HEK293 (cell line): ENCODE data around the gene SBK1.

Experiments
- CTCF ChIA-PET: fragments of 350-600 bp; formaldehyde crosslinking; extraction: SDS; loops from one replicate; lab custom pipeline; 2021; ENCODE audit warnings: antibody characterized with exemption; lab: Yijun Ruan, JAX
- POLR2A ChIA-PET: fragments of 300-600 bp; formaldehyde crosslinking; extraction: SDS; loops from one replicate; lab custom pipeline; 2020; ENCODE audit warnings: antibody characterized with exemption, inconsistent platforms; lab: Yijun Ruan, JAX
- H3K27ac ChIP-seq: fragments of 200-500 bp; sonication (Bioruptor generic); 2 replicates; pipeline ENCODE4 v1.5.1; 2014; ENCODE audit warnings: low read depth, low read length, control low read depth, inconsistent platforms; ENCODE audit errors: extremely low read depth
- H3K36me3 ChIP-seq, 2 experiments: fragments of 200-500 bp in 1 of 2; sonication (Bioruptor generic) in 1 of 2; 1 replicate in 1 of 2; 2 replicates in 1 of 2; pipeline ENCODE4 v1.5.1; 2014 to 2017; ENCODE audit warnings: inconsistent platforms in 2 of 2, low read length in 2 of 2; ENCODE audit not compliant: control insufficient read depth in 2 of 2, insufficient read depth in 1 of 2
- H3K4me1 ChIP-seq: fragments of 200-500 bp; sonication (Bioruptor generic); 2 replicates; pipeline ENCODE4 v1.5.1; 2014; ENCODE audit warnings: mild to moderate bottlenecking, low read length, inconsistent platforms; ENCODE audit not compliant: control insufficient read depth, insufficient read depth
- H3K4me3 ChIP-seq: 2 replicates; pipeline ENCODE4 v1.5.1; 2011; ENCODE audit warnings: low read depth, mild to moderate bottlenecking, control low read depth, low read length, moderate library complexity
- H3K9me3 ChIP-seq: fragments of 200-500 bp; sonication (Bioruptor generic); 2 replicates; pipeline ENCODE4 v1.5.1; 2014; ENCODE audit warnings: low read depth, low read length, inconsistent platforms; ENCODE audit not compliant: control insufficient read depth, insufficient read depth
- BCL11A ChIP-seq: fragments of 450-650 bp; formaldehyde crosslinking; IDR thresholded peaks from 2 replicates; pipeline ENCODE4 v1.5.1; 2016; ENCODE audit warnings: low read depth, missing biosample characterization, missing genetic modification characterization
- EGR2 ChIP-seq: fragments of 450-650 bp; formaldehyde crosslinking; IDR thresholded peaks from 2 replicates; pipeline ENCODE4 v1.5.1; 2016; ENCODE audit warnings: low read depth, missing biosample characterization, missing genetic modification characterization
- GFI1B ChIP-seq: fragments of 450-650 bp; formaldehyde crosslinking; IDR thresholded peaks from 2 replicates; pipeline ENCODE4 v1.5.1; 2016; ENCODE audit warnings: missing biosample characterization, missing genetic modification characterization
- GLIS1 ChIP-seq: fragments of 450-650 bp; formaldehyde crosslinking; IDR thresholded peaks from 2 replicates; pipeline ENCODE4 v1.5.1; 2016; ENCODE audit warnings: missing biosample characterization, missing genetic modification characterization
- HOXA7 ChIP-seq: sonication (generic); formaldehyde crosslinking; IDR thresholded peaks from 2 replicates; pipeline ENCODE4 v1.8.1; 2022; ENCODE audit warnings: missing genetic modification reagents, borderline replicate concordance
- HOXC10 ChIP-seq: sonication (generic); formaldehyde crosslinking; IDR thresholded peaks from 2 replicates; pipeline ENCODE4 v1.8.1; 2023; ENCODE audit warnings: mild to moderate bottlenecking, missing genetic modification reagents
- INSM2 ChIP-seq: fragments of 450-650 bp; formaldehyde crosslinking; IDR thresholded peaks from 2 replicates; pipeline ENCODE4 v1.5.1; 2016; ENCODE audit warnings: missing biosample characterization, missing genetic modification characterization
- KLF9 ChIP-seq: fragments of 450-650 bp; formaldehyde crosslinking; IDR thresholded peaks from 2 replicates; pipeline ENCODE4 v1.5.1; 2016; ENCODE audit warnings: missing biosample characterization, missing genetic modification characterization, low read depth
- TCF7L2 ChIP-seq: IDR thresholded peaks from 2 replicates; pipeline ENCODE4 v1.6.1; 2011; ENCODE audit warnings: low read depth, mild to moderate bottlenecking, inconsistent platforms, low read length, moderate library complexity, borderline replicate concordance
- YY2 ChIP-seq: fragments of 450-650 bp; formaldehyde crosslinking; IDR thresholded peaks from 2 replicates; pipeline ENCODE4 v1.5.1; 2016; ENCODE audit warnings: missing biosample characterization, missing genetic modification characterization
- ZBTB8A ChIP-seq: fragments of 450-650 bp; formaldehyde crosslinking; IDR thresholded peaks from 2 replicates; pipeline ENCODE4 v1.5.1; 2016; ENCODE audit warnings: missing biosample characterization, missing genetic modification characterization
- ZFHX2 ChIP-seq: fragments of 450-650 bp; formaldehyde crosslinking; conservative IDR thresholded peaks from 2 replicates; pipeline ENCODE4 v1.5.1; 2016; ENCODE audit warnings: missing biosample characterization, missing genetic modification characterization
- ZNF114 ChIP-seq: fragments of 450-650 bp; formaldehyde crosslinking; IDR thresholded peaks from 2 replicates; pipeline ENCODE4 v1.5.0; 2017; ENCODE audit warnings: missing biosample characterization, missing genetic modification characterization
- ZNF140 ChIP-seq: fragments of 450-650 bp; formaldehyde crosslinking; IDR thresholded peaks from 2 replicates; pipeline ENCODE4 v1.5.1; 2016; ENCODE audit warnings: missing biosample characterization, missing genetic modification characterization
- ZNF19 ChIP-seq: fragments of 450-650 bp; formaldehyde crosslinking; IDR thresholded peaks from 2 replicates; pipeline ENCODE4; 2016; ENCODE audit warnings: missing biosample characterization, missing genetic modification characterization, low read depth
- ZNF221 ChIP-seq: fragments of 450-650 bp; formaldehyde crosslinking; IDR thresholded peaks from 2 replicates; pipeline ENCODE4 v1.5.1; 2017; ENCODE audit warnings: missing biosample characterization, missing genetic modification characterization, borderline replicate concordance
- ZNF280D ChIP-seq: fragments of 450-650 bp; formaldehyde crosslinking; IDR thresholded peaks from 2 replicates; pipeline ENCODE4 v1.5.1; 2016; ENCODE audit warnings: missing biosample characterization, missing genetic modification characterization
- ZNF302 ChIP-seq: fragments of 450-650 bp; formaldehyde crosslinking; IDR thresholded peaks from 2 replicates; pipeline ENCODE4 v1.5.1; 2016; ENCODE audit warnings: missing biosample characterization, missing genetic modification characterization, low read depth
- ZNF335 ChIP-seq: fragments of 450-650 bp; formaldehyde crosslinking; conservative IDR thresholded peaks from 2 replicates; pipeline ENCODE4 v1.5.1; 2016; ENCODE audit warnings: missing biosample characterization, missing genetic modification characterization
- ZNF354C ChIP-seq: fragments of 450-650 bp; formaldehyde crosslinking; IDR thresholded peaks from 2 replicates; pipeline ENCODE4 v1.5.1; 2016; ENCODE audit warnings: missing biosample characterization, missing genetic modification characterization, low read depth, borderline replicate concordance
- ZNF404 ChIP-seq: fragments of 450-650 bp; formaldehyde crosslinking; IDR thresholded peaks from 2 replicates; pipeline ENCODE4 v1.5.1; 2017; ENCODE audit warnings: missing biosample characterization, missing genetic modification characterization
- ZNF501 ChIP-seq: fragments of 450-650 bp; formaldehyde crosslinking; IDR thresholded peaks from 2 replicates; pipeline ENCODE4 v1.5.1; 2016; ENCODE audit warnings: missing biosample characterization, missing genetic modification characterization
- ZNF544 ChIP-seq: fragments of 450-650 bp; formaldehyde crosslinking; IDR thresholded peaks from 2 replicates; pipeline ENCODE4 v1.5.0; 2017; ENCODE audit warnings: missing biosample characterization, missing genetic modification characterization
- ZNF548 ChIP-seq: fragments of 450-650 bp; formaldehyde crosslinking; IDR thresholded peaks from 2 replicates; pipeline ENCODE4 v1.5.1; 2016; ENCODE audit warnings: missing biosample characterization, missing genetic modification characterization
- ZNF626 ChIP-seq: fragments of 450-650 bp; sonication (Bioruptor Pico); formaldehyde crosslinking; IDR thresholded peaks from 2 replicates; pipeline ENCODE4 v1.5.1; 2018; ENCODE audit warnings: missing biosample characterization, missing genetic modification characterization, inconsistent platforms
- ZNF768 ChIP-seq: fragments of 450-650 bp; formaldehyde crosslinking; IDR thresholded peaks from 2 replicates; pipeline ENCODE4 v1.5.1; 2018; ENCODE audit warnings: missing biosample characterization, mild to moderate bottlenecking, missing genetic modification characterization
- ZXDB ChIP-seq: fragments of 450-650 bp; formaldehyde crosslinking; IDR thresholded peaks from 2 replicates; pipeline ENCODE4 v1.5.1; 2016; ENCODE audit warnings: missing biosample characterization, missing genetic modification characterization
- TF ChIP-seq, protein P1 (sequence below): fragments of 450-650 bp; formaldehyde crosslinking; conservative IDR thresholded peaks from 2 replicates; pipeline ENCODE4 v1.5.1; 2016; ENCODE audit warnings: low read depth, missing biosample characterization, missing genetic modification characterization

SBK1 gene

DNA sequence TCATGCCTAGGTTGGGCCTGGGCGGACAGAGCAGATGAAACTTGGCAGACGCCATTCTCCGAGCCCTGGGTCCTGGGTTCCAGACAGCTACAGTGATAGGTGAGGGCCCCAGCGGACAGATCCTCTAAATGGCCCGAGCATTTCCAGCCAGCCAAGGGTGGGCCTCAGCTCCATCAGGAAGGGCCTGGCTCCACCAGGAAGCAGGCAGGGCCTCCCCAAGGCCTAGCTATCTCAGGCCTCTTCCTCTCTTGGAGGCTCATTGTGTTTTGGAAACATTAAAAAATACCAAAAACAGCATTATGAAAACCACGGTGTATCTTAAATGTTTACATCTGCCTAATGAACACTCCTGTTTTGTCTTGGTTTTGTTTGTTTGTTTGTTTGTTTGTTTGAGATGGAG lies 38.2 kb upstream of the SBK1 start (continued):
- TF ChIP-seq ZNF768 (tag by site-specific recombination): no peak
- no peak for TF ChIP-seq ZNF501
- no peak for TF ChIP-seq KLF9 (tag by site-specific recombination)
- TF ChIP-seq ZNF140: no peak
- no peak for TF ChIP-seq BCL11A

- TF ChIP-seq ZNF114 (tag by site-specific recombination) (no peak), ZXDB (no peak), ZNF335 (tag by site-specific recombination) (no peak), HOXA7 (CRISPR knock-in tag) (no peak), ZNF19 (tag by site-specific recombination) (no peak), YY2 (tag by site-specific recombination) (no peak), ZNF544 (tag by site-specific recombination) (no peak), TCF7L2 (no peak), ZNF354C (tag by site-specific recombination) (no peak), GFI1B (tag by site-specific recombination) (no peak), ZNF548 (tag by site-specific recombination) (no peak), GLIS1 (tag by site-specific recombination) (no peak), ZBTB8A (tag by site-specific recombination) (no peak), ZNF626 (tag by site-specific recombination) (no peak)
- TF ChIP-seq, protein P1, sequence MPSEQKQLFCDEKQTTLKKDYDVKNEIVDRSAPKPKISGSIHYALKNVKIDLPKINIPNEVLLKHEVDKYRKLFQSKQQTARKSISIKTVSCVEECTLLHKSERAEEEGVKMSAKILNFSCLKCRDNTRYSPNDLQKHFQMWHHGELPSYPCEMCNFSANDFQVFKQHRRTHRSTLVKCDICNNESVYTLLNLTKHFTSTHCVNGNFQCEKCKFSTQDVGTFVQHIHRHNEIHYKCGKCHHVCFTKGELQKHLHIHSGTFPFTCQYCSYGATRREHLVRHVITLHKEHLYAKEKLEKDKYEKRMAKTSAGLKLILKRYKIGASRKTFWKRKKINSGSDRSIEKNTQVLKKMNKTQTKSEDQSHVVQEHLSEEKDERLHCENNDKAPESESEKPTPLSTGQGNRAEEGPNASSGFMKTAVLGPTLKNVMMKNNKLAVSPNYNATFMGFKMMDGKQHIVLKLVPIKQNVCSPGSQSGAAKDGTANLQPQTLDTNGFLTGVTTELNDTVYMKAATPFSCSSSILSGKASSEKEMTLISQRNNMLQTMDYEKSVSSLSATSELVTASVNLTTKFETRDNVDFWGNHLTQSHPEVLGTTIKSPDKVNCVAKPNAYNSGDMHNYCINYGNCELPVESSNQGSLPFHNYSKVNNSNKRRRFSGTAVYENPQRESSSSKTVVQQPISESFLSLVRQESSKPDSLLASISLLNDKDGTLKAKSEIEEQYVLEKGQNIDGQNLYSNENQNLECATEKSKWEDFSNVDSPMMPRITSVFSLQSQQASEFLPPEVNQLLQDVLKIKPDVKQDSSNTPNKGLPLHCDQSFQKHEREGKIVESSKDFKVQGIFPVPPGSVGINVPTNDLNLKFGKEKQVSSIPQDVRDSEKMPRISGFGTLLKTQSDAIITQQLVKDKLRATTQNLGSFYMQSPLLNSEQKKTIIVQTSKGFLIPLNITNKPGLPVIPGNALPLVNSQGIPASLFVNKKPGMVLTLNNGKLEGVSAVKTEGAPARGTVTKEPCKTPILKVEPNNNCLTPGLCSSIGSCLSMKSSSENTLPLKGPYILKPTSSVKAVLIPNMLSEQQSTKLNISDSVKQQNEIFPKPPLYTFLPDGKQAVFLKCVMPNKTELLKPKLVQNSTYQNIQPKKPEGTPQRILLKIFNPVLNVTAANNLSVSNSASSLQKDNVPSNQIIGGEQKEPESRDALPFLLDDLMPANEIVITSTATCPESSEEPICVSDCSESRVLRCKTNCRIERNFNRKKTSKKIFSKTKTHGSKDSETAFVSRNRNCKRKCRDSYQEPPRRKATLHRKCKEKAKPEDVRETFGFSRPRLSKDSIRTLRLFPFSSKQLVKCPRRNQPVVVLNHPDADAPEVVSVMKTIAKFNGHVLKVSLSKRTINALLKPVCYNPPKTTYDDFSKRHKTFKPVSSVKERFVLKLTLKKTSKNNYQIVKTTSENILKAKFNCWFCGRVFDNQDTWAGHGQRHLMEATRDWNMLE (tag by site-specific recombination): no peak
- H3K4me1 ChIP-seq: no peaks in the 10 kb centered on the region
- H3K36me3 ChIP-seq: no peaks in the 10 kb centered on the region
- ChIA-PET CTCF (no interaction called here), POLR2A (no interaction called here)
- H3K27ac ChIP-seq: no peak overlapping the region
- no peak overlapping the region for H3K4me3 ChIP-seq
- no peaks in the 10 kb centered on the region; the same call in 1 of the 2 replicates for H3K9me3 ChIP-seq
Measured at GRCh38 chr16:28255838-28256237, 36.5 kb upstream of the SBK1 start.

GRCh38 chr16:28257256-28257655 lies 35.1 kb upstream of the SBK1 start:
- CTCF ChIA-PET: interaction anchor here (0.8 to 1.5 kb wide), 2 partner anchors 20 to 26 kb away, joined by 3 to 6 read pairs; no protein-coding TSS in a partner anchor
- Histone ChIP-seq H3K4me1 (no peaks in the 10 kb centered on the region), H3K9me3 (no peaks in the 10 kb centered on the region; the same call in 1 of the 2 replicates), H3K27ac (no peak overlapping the region), H3K36me3 (no peaks in the 10 kb centered on the region), H3K4me3 (no peak overlapping the region)
- POLR2A ChIA-PET: no interaction called here
- no peak for TF ChIP-seq ZNF221 (tag by site-specific recombination)
- no peak for TF ChIP-seq ZNF280D (tag by site-specific recombination)
- TF ChIP-seq HOXC10 (CRISPR knock-in tag): no peak
- no peak for TF ChIP-seq ZNF302
- TF ChIP-seq INSM2 (tag by site-specific recombination): no peak
- TF ChIP-seq ZFHX2 (tag by site-specific recombination): no peak
- TF ChIP-seq EGR2: 0 out of 2 replicates have a peak, but pooled peaks have one; percentile 34
- TF ChIP-seq ZNF404: no peak
